Mesendoderm (in vitro differentiated cells): Measurements from ENCODE around the gene TRMT2A.

Source experiments
- DNase-seq: peaks from one replicate; pipeline ENCODE4 v3.0.0; 2013
- H2AK5ac ChIP-seq: 2 replicates; pipeline ENCODE4 v1.6.1; 2013; ENCODE audit warnings: low read length, inconsistent platforms
- H2BK120ac ChIP-seq: 2 replicates; pipeline ENCODE4 v1.6.1; 2013; ENCODE audit warnings: low read depth, mild to moderate bottlenecking, low read length, moderate library complexity, mixed read lengths
- H2BK15ac ChIP-seq: replicated peaks from 2 replicates; pipeline ENCODE4 v1.6.1; 2013; ENCODE audit warnings: low read depth, mild to moderate bottlenecking, moderate library complexity
- H2BK5ac ChIP-seq: 2 replicates; pipeline ENCODE4 v1.6.1; 2013; ENCODE audit warnings: low read length, inconsistent platforms
- H3K18ac ChIP-seq: 2 replicates; pipeline ENCODE4 v1.6.1; 2013; ENCODE audit warnings: mild to moderate bottlenecking, low read length, mixed read lengths
- H3K23ac ChIP-seq: one replicate; pipeline ENCODE4 v1.6.1; 2013; ENCODE audit warnings: low read length
- H3K27ac ChIP-seq: 2 replicates; pipeline ENCODE4 v1.5.1; 2013; ENCODE audit warnings: low read depth, mild to moderate bottlenecking, inconsistent platforms, low read length, moderate library complexity
- H3K27me3 ChIP-seq: 2 replicates; pipeline ENCODE4 v1.6.1; 2013; ENCODE audit warnings: low read length, control low read depth, mild to moderate bottlenecking, inconsistent platforms; ENCODE audit not compliant: insufficient read depth, poor library complexity
- H3K36me3 ChIP-seq: 2 replicates; pipeline ENCODE4 v1.6.1; 2013; ENCODE audit warnings: low read length, inconsistent platforms; ENCODE audit not compliant: control insufficient read depth, insufficient read depth
- H3K4ac ChIP-seq: one replicate; pipeline ENCODE4 v1.6.1; 2013; ENCODE audit warnings: low read depth, mild to moderate bottlenecking, low read length, moderate library complexity
- H3K4me1 ChIP-seq: 2 replicates; pipeline ENCODE4 v1.6.1; 2013; ENCODE audit warnings: low read depth, low read length, inconsistent platforms; ENCODE audit not compliant: control insufficient read depth
- H3K4me2 ChIP-seq: 2 replicates; pipeline ENCODE4 v1.6.1; 2013; ENCODE audit warnings: low read length
- H3K4me3 ChIP-seq: 2 replicates; pipeline ENCODE4 v1.5.1; 2013; ENCODE audit warnings: mild to moderate bottlenecking, low read length
- H3K56ac ChIP-seq: one replicate; pipeline ENCODE4 v1.6.1; 2013; ENCODE audit warnings: low read length
- H3K79me1 ChIP-seq: 2 replicates; pipeline ENCODE4 v1.6.1; 2013; ENCODE audit warnings: low read length, inconsistent platforms
- H3K79me2 ChIP-seq: 2 replicates; pipeline ENCODE4 v1.6.1; 2013; ENCODE audit warnings: mild to moderate bottlenecking, low read length; ENCODE audit not compliant: control insufficient read depth, insufficient read depth
- H3K9ac ChIP-seq: 2 replicates; pipeline ENCODE4 v1.6.1; 2013; ENCODE audit warnings: low read length, inconsistent platforms
- H4K5ac ChIP-seq: one replicate; pipeline ENCODE4 v1.6.1; 2013; ENCODE audit warnings: low read length
- H4K8ac ChIP-seq: one replicate; pipeline ENCODE4 v1.6.1; 2013; ENCODE audit warnings: low read depth, mild to moderate bottlenecking, control low read depth, low read length, moderate library complexity
- WGBS: extraction: QIAGEN DNeasy Blood & Tissue Kit; methylation state at CpG from one replicate; pipeline ENCODE4 v1.1.7; 2013; ENCODE audit warnings: low lambda C conversion rate, missing lambda C conversion rate; ENCODE audit not compliant: insufficient coverage; ENCODE audit errors: extremely low coverage; 5-methylcytosine and 5-hydroxymethylcytosine counted together

Gene TRMT2A

GRCh38 chr22:20140521-20140964 lies 23.5 kb upstream of the TRMT2A start:
- no peak overlapping the region for H3K18ac ChIP-seq
- H3K23ac ChIP-seq, result no peak overlapping the region
- H3K36me3 ChIP-seq, result no peaks in the 10 kb centered on the region
- no peak overlapping the region for H3K4ac ChIP-seq
- H4K5ac ChIP-seq, result no peak overlapping the region
- no peak overlapping the region for H3K56ac ChIP-seq
- H3K4me1 ChIP-seq, result no peaks in the 10 kb centered on the region
- H3K27ac ChIP-seq, result no peak overlapping the region
- no peak overlapping the region for H4K8ac ChIP-seq
- no peak overlapping the region for H3K4me2 ChIP-seq
- no peak overlapping the region for H3K9ac ChIP-seq
- no peak overlapping the region for H3K4me3 ChIP-seq
- H3K27me3 ChIP-seq, result no peaks in the 10 kb centered on the region
- WGBS, result no CpG with 5 or more reads among the region's 17 CpGs
- peaks cover 3% of the 10 kb centered on the region for H3K79me1 ChIP-seq
- H2AK5ac ChIP-seq, result no peak overlapping the region
- DNase-seq, result no peak
- no peak overlapping the region for H2BK15ac ChIP-seq
- H3K79me2 ChIP-seq, result no peaks in the 10 kb centered on the region
- no peak overlapping the region for H2BK120ac ChIP-seq
- H2BK5ac ChIP-seq, result no peak overlapping the region

DNA sequence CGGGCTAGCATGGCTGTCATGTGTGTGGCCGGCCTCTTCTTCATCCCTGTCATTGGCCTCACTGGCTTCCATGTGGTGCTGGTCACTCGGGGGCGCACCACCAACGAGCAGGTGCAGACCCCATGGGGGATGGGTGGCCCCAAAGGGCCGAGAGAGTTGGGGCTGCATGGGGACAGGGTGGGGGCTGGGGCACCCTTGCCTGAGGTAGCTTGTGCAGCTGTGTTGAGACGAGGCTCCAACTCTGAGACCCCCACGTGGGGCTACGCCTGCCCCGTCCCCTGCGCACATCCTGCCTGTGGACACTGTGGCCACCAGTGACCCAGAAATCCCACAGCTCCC lies 23.1 kb upstream of the TRMT2A start:
- Histone ChIP-seq H3K4ac (no peak overlapping the region), H4K8ac (no peak overlapping the region), H2BK5ac (no peak overlapping the region), H3K4me3 (no peak overlapping the region), H2BK120ac (no peak overlapping the region), H3K18ac (no peak overlapping the region), H3K4me1 (no peaks in the 10 kb centered on the region), H3K56ac (no peak overlapping the region), H3K79me1 (peaks cover 3% of the 10 kb centered on the region), H3K4me2 (no peak overlapping the region), H2AK5ac (no peak overlapping the region), H2BK15ac (no peak overlapping the region), H3K9ac (no peak overlapping the region), H3K23ac (no peak overlapping the region), H4K5ac (no peak overlapping the region), H3K79me2 (no peaks in the 10 kb centered on the region), H3K27ac (no peak overlapping the region), H3K27me3 (no peaks in the 10 kb centered on the region), H3K36me3 (no peaks in the 10 kb centered on the region)
- no CpG with 5 or more reads among the region's 11 CpGs for WGBS
- DNase-seq, result no peak

DNA sequence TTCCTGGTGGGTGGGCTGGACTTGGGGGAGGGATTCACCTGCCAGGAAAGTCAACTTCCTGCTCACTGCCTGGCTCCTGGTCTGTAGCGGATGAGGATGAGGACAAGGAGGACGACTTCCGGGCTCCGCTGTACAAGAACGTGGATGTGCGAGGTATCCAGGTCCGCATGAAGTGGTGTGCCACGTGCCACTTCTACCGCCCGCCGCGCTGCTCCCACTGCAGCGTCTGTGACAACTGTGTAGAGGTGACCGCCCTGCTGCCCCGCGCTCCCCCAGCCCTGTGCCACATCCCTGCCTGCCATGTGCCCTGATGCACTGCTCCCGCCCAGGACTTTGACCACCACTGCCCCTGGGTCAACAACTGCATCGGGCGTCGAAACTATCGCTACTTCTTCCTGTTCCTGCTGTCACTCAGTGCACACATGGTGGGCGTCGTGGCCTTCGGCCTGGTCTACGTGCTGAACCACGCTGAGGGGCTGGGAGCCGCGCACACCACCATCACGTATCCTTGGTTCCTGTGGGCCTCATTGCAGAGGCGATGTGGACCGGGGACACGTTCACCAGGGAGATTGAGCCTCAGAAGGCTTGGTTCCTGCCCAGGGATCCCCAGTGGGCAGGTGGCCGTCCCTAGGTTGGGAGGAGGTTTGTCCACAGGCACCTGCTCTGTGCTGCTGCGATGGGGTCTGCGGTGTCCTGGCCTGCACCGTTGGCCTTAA lies 22.5 kb upstream of the TRMT2A start:
- no peaks in the 10 kb centered on the region for H3K36me3 ChIP-seq
- no peak overlapping the region for H3K4ac ChIP-seq
- no peak overlapping the region for H3K18ac ChIP-seq
- H3K27ac ChIP-seq, result no peak overlapping the region
- H3K56ac ChIP-seq, result no peak overlapping the region
- no peak overlapping the region for H2BK120ac ChIP-seq
- no CpG with 5 or more reads among the region's 36 CpGs for WGBS
- H3K79me1 ChIP-seq, result peaks cover 3% of the 10 kb centered on the region
- no peaks in the 10 kb centered on the region for H3K79me2 ChIP-seq
- no peaks in the 10 kb centered on the region for H3K27me3 ChIP-seq
- no peak overlapping the region for H3K23ac ChIP-seq
- no peak overlapping the region for H2BK15ac ChIP-seq
- no peak overlapping the region for H4K5ac ChIP-seq
- no peak overlapping the region for H4K8ac ChIP-seq
- H3K4me2 ChIP-seq, result no peak overlapping the region
- no peak overlapping the region for H3K4me3 ChIP-seq
- H3K4me1 ChIP-seq, result no peaks in the 10 kb centered on the region
- DNase-seq, result no peak
- H3K9ac ChIP-seq, result no peak overlapping the region
- H2BK5ac ChIP-seq, result no peak overlapping the region
- H2AK5ac ChIP-seq, result no peak overlapping the region

GRCh38 chr22:20138868-20139267 lies 21.8 kb upstream of the TRMT2A start:
- DNase-seq, result no peak
- Histone ChIP-seq H2BK120ac (no peak overlapping the region), H3K4me2 (no peak overlapping the region), H3K4ac (no peak overlapping the region), H3K4me1 (no peaks in the 10 kb centered on the region), H3K23ac (no peak overlapping the region), H2BK5ac (no peak overlapping the region), H3K4me3 (no peak overlapping the region), H3K9ac (no peak overlapping the region), H3K56ac (no peak overlapping the region), H3K79me1 (peaks cover 3% of the 10 kb centered on the region), H3K79me2 (no peaks in the 10 kb centered on the region), H4K5ac (no peak overlapping the region), H2AK5ac (no peak overlapping the region), H4K8ac (no peak overlapping the region), H3K27ac (no peak overlapping the region), H3K36me3 (no peaks in the 10 kb centered on the region), H2BK15ac (no peak overlapping the region), H3K18ac (no peak overlapping the region), H3K27me3 (no peaks in the 10 kb centered on the region)
- no CpG with 5 or more reads among the region's 16 CpGs for WGBS

GRCh38 chr22:20138417-20138738 lies 21.4 kb upstream of the TRMT2A start:
- Histone ChIP-seq H3K4me1 (no peaks in the 10 kb centered on the region), H3K4me2 (no peak overlapping the region), H3K4me3 (no peak overlapping the region), H3K36me3 (no peaks in the 10 kb centered on the region), H3K27me3 (no peaks in the 10 kb centered on the region), H2BK5ac (no peak overlapping the region), H3K79me2 (no peaks in the 10 kb centered on the region), H3K56ac (no peak overlapping the region), H3K18ac (no peak overlapping the region), H3K79me1 (peaks cover 3% of the 10 kb centered on the region), H2BK120ac (no peak overlapping the region), H2BK15ac (no peak overlapping the region), H4K5ac (no peak overlapping the region), H3K23ac (no peak overlapping the region), H2AK5ac (no peak overlapping the region), H3K9ac (no peak overlapping the region), H3K4ac (no peak overlapping the region), H4K8ac (no peak overlapping the region), H3K27ac (no peak overlapping the region)
- no CpG with 5 or more reads among the region's 4 CpGs for WGBS
- no peak for DNase-seq
